Measurements from ENCODE around the gene EWSR1. TPM values are rescaled to one million over a fixed set of nuclear protein-coding genes. Genes with fewer than 3 reads are reported as not detected.

EWSR1 gene
- total and polyA plus RNA-seq, 2 experiments from 2014 or later: 391 to 427 TPM

DNA sequence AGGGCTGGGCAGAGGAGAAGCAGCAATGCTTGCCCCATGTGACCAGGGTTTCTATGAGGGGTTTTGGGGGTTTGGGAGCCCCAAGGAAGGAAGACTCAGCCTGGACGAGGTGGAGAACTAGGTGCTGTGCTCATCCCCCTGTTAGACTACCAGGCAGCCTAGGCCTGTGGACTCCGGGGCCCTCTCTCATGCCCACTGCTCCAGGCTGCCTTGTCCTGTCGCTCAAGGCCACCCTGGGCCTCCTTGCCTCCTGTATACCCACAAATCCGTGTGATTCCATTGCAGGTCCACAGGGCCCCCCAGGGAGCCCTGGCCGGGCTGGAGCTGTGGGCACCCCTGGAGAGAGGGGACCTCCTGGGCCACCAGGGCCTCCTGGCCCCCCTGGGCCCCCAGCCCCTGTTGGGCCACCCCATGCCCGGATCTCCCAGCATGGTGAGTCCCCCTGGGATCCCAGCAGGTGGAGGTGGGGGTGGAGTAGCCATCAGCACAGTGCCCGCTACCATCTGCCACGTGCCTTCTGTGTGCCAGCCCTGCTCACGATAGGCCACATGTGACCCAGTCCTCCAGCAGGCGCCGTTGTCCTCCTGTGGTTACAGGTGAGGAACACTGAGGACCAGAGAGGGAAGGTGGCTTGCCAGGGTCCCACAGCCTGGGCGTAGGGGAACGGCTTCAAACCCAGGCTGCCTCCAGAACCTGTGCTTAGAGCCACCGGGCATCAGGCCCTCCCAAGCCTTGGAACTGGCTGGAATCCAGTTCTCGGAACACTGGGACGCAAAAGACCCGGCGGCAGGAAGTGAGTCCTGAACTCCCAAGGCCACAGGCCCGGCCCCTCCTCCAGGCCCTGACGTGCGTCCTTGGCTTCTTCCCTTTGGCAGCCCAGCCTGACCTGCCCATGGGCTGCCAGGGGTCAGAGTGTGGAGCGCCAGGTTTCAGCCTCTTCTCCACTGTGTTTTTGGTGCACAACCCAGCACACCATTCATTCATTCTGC is 35.8 kb upstream of the EWSR1 start:
- Histone ChIP-seq H3K36me3 (ENCODE audit: insufficient read depth) (0 out of 2 replicates have a peak, but pooled peaks cover 3% of the 10 kb centered on the region), H3F3A (replicated peaks; ENCODE audit: low read depth) (no peaks in the 10 kb centered on the region), H4K20me1 (replicated peaks; ENCODE audit: insufficient read depth) (no peaks in the 10 kb centered on the region), H3K27ac (ENCODE audit: low read depth) (no peak overlapping the region), H3K4me3 (no peak overlapping the region), H3K4me2 (no peak overlapping the region), H3K27me3 (ENCODE audit: insufficient read depth) (0 out of 2 replicates have a peak, but pooled peaks cover 3% of the 10 kb centered on the region), H2AFZ (no peak overlapping the region), H3K79me2 (replicated peaks; ENCODE audit: insufficient read depth) (no peaks in the 10 kb centered on the region), H3K9me2 (ENCODE audit: insufficient read depth) (no peaks in the 10 kb centered on the region), H3K4me1 (ENCODE audit: insufficient read depth) (no peaks in the 10 kb centered on the region)
- Mint-ChIP-seq H3K4me1 (no peaks in the 10 kb centered on the region; the same call in 2 of the 3 replicates), H3K4me3 (no peak overlapping the region), H3K27me3 (ENCODE audit: insufficient read depth, low read depth, poor library complexity) (peaks cover 1% of the 10 kb centered on the region), H3K27ac (no peak overlapping the region), H3K36me3 (ENCODE audit: low read depth) (peaks cover 3% of the 10 kb centered on the region; the same call in 1 of the 3 replicates), H3K9me3 (peaks cover 6% of the 10 kb centered on the region)
- ATAC-seq (no peak), DNase-seq (ENCODE audit: low spot score) (no peak)
- TF ChIP-seq, protein P1, sequence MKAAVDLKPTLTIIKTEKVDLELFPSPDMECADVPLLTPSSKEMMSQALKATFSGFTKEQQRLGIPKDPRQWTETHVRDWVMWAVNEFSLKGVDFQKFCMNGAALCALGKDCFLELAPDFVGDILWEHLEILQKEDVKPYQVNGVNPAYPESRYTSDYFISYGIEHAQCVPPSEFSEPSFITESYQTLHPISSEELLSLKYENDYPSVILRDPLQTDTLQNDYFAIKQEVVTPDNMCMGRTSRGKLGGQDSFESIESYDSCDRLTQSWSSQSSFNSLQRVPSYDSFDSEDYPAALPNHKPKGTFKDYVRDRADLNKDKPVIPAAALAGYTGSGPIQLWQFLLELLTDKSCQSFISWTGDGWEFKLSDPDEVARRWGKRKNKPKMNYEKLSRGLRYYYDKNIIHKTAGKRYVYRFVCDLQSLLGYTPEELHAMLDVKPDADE (IDR thresholded peaks at IDR 0.05): no peak
- TF ChIP-seq ZNF331 (CRISPR knock-in tag; IDR thresholded peaks at IDR 0.05; ENCODE audit: low read depth) (no peak), JUNB (IDR thresholded peaks at IDR 0.05; ENCODE audit: unreplicated experiment) (no peak), CREB1 (CRISPR knock-in tag; IDR thresholded peaks at IDR 0.05; ENCODE audit: low read depth) (no peak), EZH2phosphoT487 (IDR thresholded peaks at IDR 0.05; ENCODE audit: unreplicated experiment) (no peak), EZH2 (IDR thresholded peaks at IDR 0.05; ENCODE audit: low read depth, unreplicated experiment) (no peak), NANOG (IDR thresholded peaks at IDR 0.05; ENCODE audit: borderline replicate concordance) (no peak), POLR2AphosphoS5 (IDR thresholded peaks at IDR 0.05; ENCODE audit: low read depth) (no peak), STAT1 (IDR thresholded peaks at IDR 0.05; ENCODE audit: unreplicated experiment) (no peak), ZNF114 (CRISPR knock-in tag; IDR thresholded peaks at IDR 0.05) (no peak)
- TF ChIP-seq, protein P2, sequence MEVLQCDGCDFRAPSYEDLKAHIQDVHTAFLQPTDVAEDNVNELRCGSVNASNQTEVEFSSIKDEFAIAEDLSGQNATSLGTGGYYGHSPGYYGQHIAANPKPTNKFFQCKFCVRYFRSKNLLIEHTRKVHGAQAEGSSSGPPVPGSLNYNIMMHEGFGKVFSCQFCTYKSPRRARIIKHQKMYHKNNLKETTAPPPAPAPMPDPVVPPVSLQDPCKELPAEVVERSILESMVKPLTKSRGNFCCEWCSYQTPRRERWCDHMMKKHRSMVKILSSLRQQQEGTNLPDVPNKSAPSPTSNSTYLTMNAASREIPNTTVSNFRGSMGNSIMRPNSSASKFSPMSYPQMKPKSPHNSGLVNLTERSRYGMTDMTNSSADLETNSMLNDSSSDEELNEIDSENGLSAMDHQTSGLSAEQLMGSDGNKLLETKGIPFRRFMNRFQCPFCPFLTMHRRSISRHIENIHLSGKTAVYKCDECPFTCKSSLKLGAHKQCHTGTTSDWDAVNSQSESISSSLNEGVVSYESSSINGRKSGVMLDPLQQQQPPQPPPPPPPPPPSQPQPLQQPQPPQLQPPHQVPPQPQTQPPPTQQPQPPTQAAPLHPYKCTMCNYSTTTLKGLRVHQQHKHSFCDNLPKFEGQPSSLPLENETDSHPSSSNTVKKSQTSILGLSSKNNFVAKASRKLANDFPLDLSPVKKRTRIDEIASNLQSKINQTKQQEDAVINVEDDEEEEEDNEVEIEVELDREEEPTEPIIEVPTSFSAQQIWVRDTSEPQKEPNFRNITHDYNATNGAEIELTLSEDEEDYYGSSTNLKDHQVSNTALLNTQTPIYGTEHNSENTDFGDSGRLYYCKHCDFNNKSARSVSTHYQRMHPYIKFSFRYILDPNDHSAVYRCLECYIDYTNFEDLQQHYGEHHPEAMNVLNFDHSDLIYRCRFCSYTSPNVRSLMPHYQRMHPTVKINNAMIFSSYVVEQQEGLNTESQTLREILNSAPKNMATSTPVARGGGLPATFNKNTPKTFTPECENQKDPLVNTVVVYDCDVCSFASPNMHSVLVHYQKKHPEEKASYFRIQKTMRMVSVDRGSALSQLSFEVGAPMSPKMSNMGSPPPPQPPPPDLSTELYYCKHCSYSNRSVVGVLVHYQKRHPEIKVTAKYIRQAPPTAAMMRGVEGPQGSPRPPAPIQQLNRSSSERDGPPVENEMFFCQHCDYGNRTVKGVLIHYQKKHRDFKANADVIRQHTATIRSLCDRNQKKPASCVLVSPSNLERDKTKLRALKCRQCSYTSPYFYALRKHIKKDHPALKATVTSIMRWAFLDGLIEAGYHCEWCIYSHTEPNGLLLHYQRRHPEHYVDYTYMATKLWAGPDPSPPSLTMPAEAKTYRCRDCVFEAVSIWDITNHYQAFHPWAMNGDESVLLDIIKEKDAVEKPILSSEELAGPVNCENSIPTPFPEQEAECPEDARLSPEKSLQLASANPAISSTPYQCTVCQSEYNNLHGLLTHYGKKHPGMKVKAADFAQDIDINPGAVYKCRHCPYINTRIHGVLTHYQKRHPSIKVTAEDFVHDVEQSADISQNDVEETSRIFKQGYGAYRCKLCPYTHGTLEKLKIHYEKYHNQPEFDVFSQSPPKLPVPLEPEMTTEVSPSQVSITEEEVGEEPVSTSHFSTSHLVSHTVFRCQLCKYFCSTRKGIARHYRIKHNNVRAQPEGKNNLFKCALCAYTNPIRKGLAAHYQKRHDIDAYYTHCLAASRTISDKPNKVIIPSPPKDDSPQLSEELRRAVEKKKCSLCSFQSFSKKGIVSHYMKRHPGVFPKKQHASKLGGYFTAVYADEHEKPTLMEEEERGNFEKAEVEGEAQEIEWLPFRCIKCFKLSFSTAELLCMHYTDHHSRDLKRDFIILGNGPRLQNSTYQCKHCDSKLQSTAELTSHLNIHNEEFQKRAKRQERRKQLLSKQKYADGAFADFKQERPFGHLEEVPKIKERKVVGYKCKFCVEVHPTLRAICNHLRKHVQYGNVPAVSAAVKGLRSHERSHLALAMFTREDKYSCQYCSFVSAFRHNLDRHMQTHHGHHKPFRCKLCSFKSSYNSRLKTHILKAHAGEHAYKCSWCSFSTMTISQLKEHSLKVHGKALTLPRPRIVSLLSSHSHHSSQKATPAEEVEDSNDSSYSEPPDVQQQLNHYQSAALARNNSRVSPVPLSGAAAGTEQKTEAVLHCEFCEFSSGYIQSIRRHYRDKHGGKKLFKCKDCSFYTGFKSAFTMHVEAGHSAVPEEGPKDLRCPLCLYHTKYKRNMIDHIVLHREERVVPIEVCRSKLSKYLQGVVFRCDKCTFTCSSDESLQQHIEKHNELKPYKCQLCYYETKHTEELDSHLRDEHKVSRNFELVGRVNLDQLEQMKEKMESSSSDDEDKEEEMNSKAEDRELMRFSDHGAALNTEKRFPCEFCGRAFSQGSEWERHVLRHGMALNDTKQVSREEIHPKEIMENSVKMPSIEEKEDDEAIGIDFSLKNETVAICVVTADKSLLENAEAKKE (CRISPR knock-in tag; IDR thresholded peaks at IDR 0.05): no peak
- TF ChIP-seq, protein P3, sequence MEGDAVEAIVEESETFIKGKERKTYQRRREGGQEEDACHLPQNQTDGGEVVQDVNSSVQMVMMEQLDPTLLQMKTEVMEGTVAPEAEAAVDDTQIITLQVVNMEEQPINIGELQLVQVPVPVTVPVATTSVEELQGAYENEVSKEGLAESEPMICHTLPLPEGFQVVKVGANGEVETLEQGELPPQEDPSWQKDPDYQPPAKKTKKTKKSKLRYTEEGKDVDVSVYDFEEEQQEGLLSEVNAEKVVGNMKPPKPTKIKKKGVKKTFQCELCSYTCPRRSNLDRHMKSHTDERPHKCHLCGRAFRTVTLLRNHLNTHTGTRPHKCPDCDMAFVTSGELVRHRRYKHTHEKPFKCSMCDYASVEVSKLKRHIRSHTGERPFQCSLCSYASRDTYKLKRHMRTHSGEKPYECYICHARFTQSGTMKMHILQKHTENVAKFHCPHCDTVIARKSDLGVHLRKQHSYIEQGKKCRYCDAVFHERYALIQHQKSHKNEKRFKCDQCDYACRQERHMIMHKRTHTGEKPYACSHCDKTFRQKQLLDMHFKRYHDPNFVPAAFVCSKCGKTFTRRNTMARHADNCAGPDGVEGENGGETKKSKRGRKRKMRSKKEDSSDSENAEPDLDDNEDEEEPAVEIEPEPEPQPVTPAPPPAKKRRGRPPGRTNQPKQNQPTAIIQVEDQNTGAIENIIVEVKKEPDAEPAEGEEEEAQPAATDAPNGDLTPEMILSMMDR (conservative IDR thresholded peaks at IDR 0.05; ENCODE audit: low read depth in 2 of 2): no peak
- TF ChIP-seq, protein P4, sequence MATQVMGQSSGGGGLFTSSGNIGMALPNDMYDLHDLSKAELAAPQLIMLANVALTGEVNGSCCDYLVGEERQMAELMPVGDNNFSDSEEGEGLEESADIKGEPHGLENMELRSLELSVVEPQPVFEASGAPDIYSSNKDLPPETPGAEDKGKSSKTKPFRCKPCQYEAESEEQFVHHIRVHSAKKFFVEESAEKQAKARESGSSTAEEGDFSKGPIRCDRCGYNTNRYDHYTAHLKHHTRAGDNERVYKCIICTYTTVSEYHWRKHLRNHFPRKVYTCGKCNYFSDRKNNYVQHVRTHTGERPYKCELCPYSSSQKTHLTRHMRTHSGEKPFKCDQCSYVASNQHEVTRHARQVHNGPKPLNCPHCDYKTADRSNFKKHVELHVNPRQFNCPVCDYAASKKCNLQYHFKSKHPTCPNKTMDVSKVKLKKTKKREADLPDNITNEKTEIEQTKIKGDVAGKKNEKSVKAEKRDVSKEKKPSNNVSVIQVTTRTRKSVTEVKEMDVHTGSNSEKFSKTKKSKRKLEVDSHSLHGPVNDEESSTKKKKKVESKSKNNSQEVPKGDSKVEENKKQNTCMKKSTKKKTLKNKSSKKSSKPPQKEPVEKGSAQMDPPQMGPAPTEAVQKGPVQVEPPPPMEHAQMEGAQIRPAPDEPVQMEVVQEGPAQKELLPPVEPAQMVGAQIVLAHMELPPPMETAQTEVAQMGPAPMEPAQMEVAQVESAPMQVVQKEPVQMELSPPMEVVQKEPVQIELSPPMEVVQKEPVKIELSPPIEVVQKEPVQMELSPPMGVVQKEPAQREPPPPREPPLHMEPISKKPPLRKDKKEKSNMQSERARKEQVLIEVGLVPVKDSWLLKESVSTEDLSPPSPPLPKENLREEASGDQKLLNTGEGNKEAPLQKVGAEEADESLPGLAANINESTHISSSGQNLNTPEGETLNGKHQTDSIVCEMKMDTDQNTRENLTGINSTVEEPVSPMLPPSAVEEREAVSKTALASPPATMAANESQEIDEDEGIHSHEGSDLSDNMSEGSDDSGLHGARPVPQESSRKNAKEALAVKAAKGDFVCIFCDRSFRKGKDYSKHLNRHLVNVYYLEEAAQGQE (IDR thresholded peaks at IDR 0.05; ENCODE audit: unreplicated experiment): no peak

Measured in GM23338 (cell line).